IMR-90 (cell line): ENCODE data around the gene NAPB. TPM values are rescaled to one million over a fixed set of nuclear protein-coding genes. Genes with fewer than 3 reads are reported as not detected.

ENCODE experiments used
- ATAC-seq: fragments of 200-7000 bp; cut with Tn5 transposase; 2 replicates; pipeline ENCODE4 v1.9.1; 2020; ENCODE audit warnings: low read depth, mild to moderate bottlenecking, moderate library complexity
- BruUV-seq: library from RNA; stranded (reverse); fragments of 400-500 nt; replicated peaks from 2 replicates; lab custom pipeline; 2021; lab: Mats Ljungman, UMichigan
- CTCF ChIA-PET: fragments of 300-600 bp; formaldehyde crosslinking; extraction: SDS; loops from one replicate; lab custom pipeline; 2021; ENCODE audit warnings: antibody characterized with exemption; lab: Yijun Ruan, JAX
- POLR2A ChIA-PET: fragments of 300-600 bp; sonication (Branson Sonifier 250); formaldehyde crosslinking; loops from one replicate; lab custom pipeline; 2022; ENCODE audit warnings: antibody characterized with exemption; ENCODE audit not compliant: unreplicated experiment; lab: Charles Lee
- DNase-seq: peaks from one replicate; pipeline ENCODE4 v3.0.0; 2013
- H2AFZ ChIP-seq: replicated peaks from 2 replicates; pipeline ENCODE3; 2013; ENCODE audit warnings: low read length, mild to moderate bottlenecking; ENCODE audit not compliant: poor library complexity
- H2AK5ac ChIP-seq: 2 replicates; pipeline ENCODE4 v1.6.1; 2013; ENCODE audit warnings: low read depth, low read length, inconsistent platforms
- H2AK9ac ChIP-seq: replicated peaks from 2 replicates; pipeline ENCODE3; 2013; ENCODE audit warnings: mild to moderate bottlenecking, low read depth, low read length, moderate library complexity; ENCODE audit not compliant: poor library complexity
- H2BK120ac ChIP-seq: 2 replicates; pipeline ENCODE4 v1.6.1; 2013; ENCODE audit warnings: low read depth, low read length, inconsistent platforms
- H2BK15ac ChIP-seq: 3 replicates; pipeline ENCODE4 v1.6.1; 2013; ENCODE audit warnings: low read depth, low read length, inconsistent platforms
- H2BK20ac ChIP-seq: 2 replicates; pipeline ENCODE4 v1.6.1; 2013; ENCODE audit warnings: low read depth, mild to moderate bottlenecking, inconsistent platforms, low read length, moderate library complexity
- H2BK5ac ChIP-seq: 2 replicates; pipeline ENCODE4 v1.6.1; 2013; ENCODE audit warnings: mild to moderate bottlenecking, low read depth, low read length, inconsistent platforms; ENCODE audit not compliant: poor library complexity, severe bottlenecking
- H3K14ac ChIP-seq: replicated peaks from 2 replicates; pipeline ENCODE4 v1.6.1; 2013; ENCODE audit warnings: low read depth, low read length, inconsistent platforms
- H3K18ac ChIP-seq: 2 replicates; pipeline ENCODE4 v1.6.1; 2013; ENCODE audit warnings: low read depth, low read length, control low read depth
- H3K23ac ChIP-seq: 2 replicates; pipeline ENCODE4 v1.6.1; 2013; ENCODE audit warnings: low read depth, low read length, inconsistent platforms
- H3K27ac ChIP-seq: 2 replicates; pipeline ENCODE4 v1.5.1; 2013; ENCODE audit warnings: mild to moderate bottlenecking, control low read depth, low read length; ENCODE audit not compliant: insufficient read depth
- H3K27me3 ChIP-seq: 2 replicates; pipeline ENCODE4 v1.6.1; 2013; ENCODE audit warnings: low read length; ENCODE audit not compliant: control insufficient read depth, insufficient read depth
- H3K36me3 ChIP-seq: 2 replicates; pipeline ENCODE4 v1.6.1; 2013; ENCODE audit warnings: low read length, mixed read lengths; ENCODE audit not compliant: control insufficient read depth, insufficient read depth
- H3K4ac ChIP-seq: 2 replicates; pipeline ENCODE4 v1.6.1; 2013; ENCODE audit warnings: low read depth, low read length, inconsistent platforms
- H3K4me1 ChIP-seq: 2 replicates; pipeline ENCODE4 v1.6.1; 2013; ENCODE audit warnings: low read length, mixed read lengths; ENCODE audit not compliant: control insufficient read depth, insufficient read depth
- H3K4me2 ChIP-seq: 2 replicates; pipeline ENCODE4 v1.6.1; 2013; ENCODE audit warnings: low read depth, mild to moderate bottlenecking, control low read depth, low read length, moderate library complexity
- H3K4me3 ChIP-seq: 2 replicates; pipeline ENCODE4 v1.5.1; 2013; ENCODE audit warnings: low read depth, mild to moderate bottlenecking, control low read depth, low read length, moderate library complexity; ENCODE audit not compliant: insufficient read depth
- H3K56ac ChIP-seq: 2 replicates; pipeline ENCODE4 v1.6.1; 2013; ENCODE audit warnings: low read length, inconsistent platforms; ENCODE audit not compliant: insufficient read depth; ENCODE audit errors: extremely low read depth
- H3K79me1 ChIP-seq, 2 experiments: 2 replicates each; pipeline ENCODE4 v1.6.1; 2013; ENCODE audit warnings: low read length in 2 of 2, inconsistent platforms in 1 of 2, low read depth in 1 of 2
- H3K9ac ChIP-seq: 2 replicates; pipeline ENCODE4 v1.6.1; 2013; ENCODE audit warnings: low read depth, low read length, control low read depth
- H3K9me1 ChIP-seq: 2 replicates; pipeline ENCODE4 v1.6.1; 2013; ENCODE audit warnings: low read length, inconsistent platforms; ENCODE audit not compliant: insufficient read depth
- H3K9me3 ChIP-seq: 2 replicates; pipeline ENCODE4 v1.6.1; 2013; ENCODE audit warnings: low read length; ENCODE audit not compliant: control insufficient read depth, insufficient read depth
- H4K20me1 ChIP-seq: 2 replicates; pipeline ENCODE4 v1.6.1; 2013; ENCODE audit warnings: low read length, inconsistent platforms; ENCODE audit not compliant: insufficient read depth
- H4K5ac ChIP-seq: 2 replicates; pipeline ENCODE4 v1.6.1; 2013; ENCODE audit warnings: mild to moderate bottlenecking, low read depth, low read length, control low read depth
- H4K8ac ChIP-seq, 2 experiments: 2 replicates each; pipeline ENCODE4 v1.6.1; 2013; ENCODE audit warnings: low read depth in 2 of 2, low read length in 2 of 2, control low read depth in 1 of 2, inconsistent platforms in 1 of 2
- H4K91ac ChIP-seq: 2 replicates; pipeline ENCODE4 v1.6.1; 2013; ENCODE audit warnings: low read depth, low read length, inconsistent platforms; ENCODE audit not compliant: insufficient read depth
- BHLHE40 ChIP-seq: fragments of 150-350 bp; IDR thresholded peaks from 2 replicates; pipeline ENCODE4 v1.6.1; 2016; ENCODE audit warnings: mild to moderate bottlenecking, low read depth, low read length
- CEBPB ChIP-seq: IDR thresholded peaks from 2 replicates; pipeline ENCODE4 v1.6.1; 2012; ENCODE audit warnings: low read depth, low read length, improper control_type of control experiment
- CHD1 ChIP-seq: IDR thresholded peaks from 2 replicates; pipeline ENCODE4 v1.6.1; 2012; ENCODE audit warnings: low read depth, low read length, improper control_type of control experiment
- FOS ChIP-seq: fragments of 150-350 bp; IDR thresholded peaks from 2 replicates; pipeline ENCODE4 v1.6.1; 2016; ENCODE audit warnings: low read depth, low read length
- MAFK ChIP-seq: IDR thresholded peaks from 2 replicates; pipeline ENCODE4 v1.6.1; 2012; ENCODE audit warnings: low read depth, low read length, improper control_type of control experiment
- MAZ ChIP-seq: IDR thresholded peaks from 2 replicates; pipeline ENCODE4 v1.6.1; 2012; ENCODE audit warnings: low read depth, mild to moderate bottlenecking, low read length, improper control_type of control experiment, moderate library complexity, borderline replicate concordance
- MXI1 ChIP-seq: IDR thresholded peaks from 2 replicates; pipeline ENCODE4 v1.6.1; 2012; ENCODE audit warnings: low read depth, mild to moderate bottlenecking, low read length, moderate library complexity, borderline replicate concordance
- NFE2L2 ChIP-seq: fragments of 150-350 bp; IDR thresholded peaks from 2 replicates; pipeline ENCODE4 v1.6.1; 2016; ENCODE audit warnings: low read depth, mild to moderate bottlenecking, low read length
- POLR2A ChIP-seq: IDR thresholded peaks from 2 replicates; pipeline ENCODE4 v1.6.1; 2012; ENCODE audit warnings: mild to moderate bottlenecking, low read depth, low read length
- RAD21 ChIP-seq: IDR thresholded peaks from 2 replicates; pipeline ENCODE4 v1.6.1; 2012; ENCODE audit warnings: low read length, improper control_type of control experiment
- RCOR1 ChIP-seq: IDR thresholded peaks from 2 replicates; pipeline ENCODE4 v1.6.1; 2012; ENCODE audit warnings: mild to moderate bottlenecking, low read length, improper control_type of control experiment; ENCODE audit not compliant: insufficient replicate concordance
- RFX5 ChIP-seq: IDR thresholded peaks from 2 replicates; pipeline ENCODE4 v1.8.0; 2012; ENCODE audit warnings: low read depth, mild to moderate bottlenecking, low read length, moderate library complexity
- SMC3 ChIP-seq: fragments of 150-350 bp; IDR thresholded peaks from 2 replicates; pipeline ENCODE4 v1.6.1; 2016; ENCODE audit warnings: low read depth, mild to moderate bottlenecking, antibody characterized with exemption, low read length, moderate library complexity
- WGBS, 2 experiments: methylation state at CpG; one replicate each; pipeline versions ENCODE4 v1.1.5 to v1.1.7; 2013; ENCODE audit warnings: missing lambda C conversion rate in 2 of 2; ENCODE audit not compliant: insufficient read length in 1 of 2; ENCODE audit errors: extremely low coverage in 2 of 2; 5-methylcytosine and 5-hydroxymethylcytosine counted together
- dilution Hi-C: fragments of 300-500 bp; cut with HindIII; formaldehyde crosslinking; loops from one replicate; pipeline ENCODE4 v1.14.3; 2018; ENCODE audit warnings: low sequenced_read_pairs; ENCODE audit not compliant: unreplicated experiment
- in situ Hi-C: fragments of 300-500 bp; cut with MboI; formaldehyde crosslinking; loops from 3 replicates; pipeline ENCODE4 v1.14.3; 2019; ENCODE audit warnings: low sequenced_read_pairs, inconsistent platforms, mixed read lengths
- intact Hi-C: fragments of 100-400 bp; cut with micrococcal nuclease; formaldehyde crosslinking; loops from 2 replicates; pipeline ENCODE4 v1.10.0; 2022
- polyA plus RNA-seq, 3 experiments: library from polyadenylated mRNA; depleted of rRNA; stranded (reverse); fragments of >200 nt; gene quantifications; 2 replicates each; pipeline ENCODE4 v1.2.3, GENCODE V29; 2012; ENCODE audit warnings: low replicate concordance in 1 of 3
- total RNA-seq: library from RNA; depleted of rRNA; stranded (reverse); fragments of >200 nt; gene quantifications from 2 replicates; pipeline ENCODE4 v1.2.3, GENCODE V29; 2012
- TF ChIP-seq, protein P1 (sequence below): fragments of 150-350 bp; IDR thresholded peaks from 2 replicates; pipeline ENCODE4 v1.6.1; 2016; ENCODE audit warnings: low read depth, mild to moderate bottlenecking, low read length, moderate library complexity, borderline replicate concordance
- TF ChIP-seq, protein P2 (sequence below): fragments of 150-350 bp; IDR thresholded peaks from 2 replicates; pipeline ENCODE4 v1.6.1; 2017; ENCODE audit warnings: mild to moderate bottlenecking, antibody characterized with exemption, low read length, low read depth
- TF ChIP-seq, protein P3 (sequence below): conservative IDR thresholded peaks from 2 replicates; pipeline ENCODE4 v1.5.1; 2012; ENCODE audit warnings: mild to moderate bottlenecking, low read depth, low read length, improper control_type of control experiment

The NAPB gene
- total and polyA plus RNA-seq, 2 of the 4 experiments (the other 2 are of a cell fraction), result 4.4 to 5.2 TPM

DNA sequence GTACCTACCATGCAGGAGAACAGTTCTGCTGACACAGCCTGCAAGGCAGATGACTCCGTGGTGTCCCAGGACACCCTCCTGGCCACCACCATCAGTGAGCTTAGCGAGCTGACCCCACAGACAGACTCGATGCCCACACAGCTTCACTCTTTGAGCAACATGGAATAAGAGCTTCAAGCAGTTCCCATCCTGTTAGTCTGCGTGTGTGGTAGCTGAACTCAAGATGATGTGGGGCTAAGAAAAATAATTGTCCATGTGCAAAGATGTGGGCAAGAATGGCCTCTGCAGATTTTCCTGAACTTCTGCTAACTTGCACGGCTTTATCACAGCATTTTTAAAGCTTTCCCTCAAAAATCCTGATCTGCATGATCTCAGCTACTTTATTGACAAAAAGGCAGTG, 51.0 kb downstream of the NAPB start:
- Histone ChIP-seq H2BK15ac (no peak overlapping the region), H3K14ac (no peak overlapping the region), H2AK5ac (no peak overlapping the region), H4K8ac (no peak overlapping the region), H4K20me1 (peaks cover 32% of the 10 kb centered on the region; the same call in 1 of the 2 replicates), H2AFZ (no peak overlapping the region), H4K91ac (no peak overlapping the region), H3K56ac (no peak overlapping the region), H2BK5ac (no peak overlapping the region), H3K27ac (no peak overlapping the region), H2BK120ac (no peak overlapping the region), H2BK20ac (no peak overlapping the region), H3K4me1 (peaks cover 5% of the 10 kb centered on the region), H3K4ac (no peak overlapping the region), H3K23ac (no peak overlapping the region), H2AK9ac (no peak overlapping the region), H3K9ac (no peak overlapping the region), H3K9me3 (no peaks in the 10 kb centered on the region), H4K5ac (no peak overlapping the region), H3K36me3 (peaks cover 40% of the 10 kb centered on the region), H3K4me2 (no peak overlapping the region), H3K27me3 (no peaks in the 10 kb centered on the region), H3K9me1 (peaks cover 6% of the 10 kb centered on the region), H3K18ac (no peak overlapping the region), H3K79me1 (peaks cover 26 to 63% of the 10 kb centered on the region in 2 experiments), H3K4me3 (no peak overlapping the region)
- dilution Hi-C loops (no loop called here), in situ Hi-C loops (no loop called here), intact Hi-C loops (no loop called here)
- WGBS, 2 experiments, result 100% methylated on average over 3 of the region's 5 CpGs; no CpG with 5 or more reads in 1 of the 2 experiments
- POLR2A ChIA-PET, result no interaction called here
- CTCF ChIA-PET, result no interaction called here
- ATAC-seq, result no peak
- no peak for DNase-seq
- TF ChIP-seq, protein P1, sequence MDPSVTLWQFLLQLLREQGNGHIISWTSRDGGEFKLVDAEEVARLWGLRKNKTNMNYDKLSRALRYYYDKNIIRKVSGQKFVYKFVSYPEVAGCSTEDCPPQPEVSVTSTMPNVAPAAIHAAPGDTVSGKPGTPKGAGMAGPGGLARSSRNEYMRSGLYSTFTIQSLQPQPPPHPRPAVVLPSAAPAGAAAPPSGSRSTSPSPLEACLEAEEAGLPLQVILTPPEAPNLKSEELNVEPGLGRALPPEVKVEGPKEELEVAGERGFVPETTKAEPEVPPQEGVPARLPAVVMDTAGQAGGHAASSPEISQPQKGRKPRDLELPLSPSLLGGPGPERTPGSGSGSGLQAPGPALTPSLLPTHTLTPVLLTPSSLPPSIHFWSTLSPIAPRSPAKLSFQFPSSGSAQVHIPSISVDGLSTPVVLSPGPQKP, result no peak
- TF ChIP-seq RCOR1 (no peak), MAZ (no peak), RFX5 (no peak), MXI1 (no peak), FOS (no peak), CEBPB (no peak), MAFK (no peak), NFE2L2 (no peak), POLR2A (no peak), SMC3 (no peak), BHLHE40 (no peak), CHD1 (no peak), RAD21 (no peak)
- TF ChIP-seq, protein P2, sequence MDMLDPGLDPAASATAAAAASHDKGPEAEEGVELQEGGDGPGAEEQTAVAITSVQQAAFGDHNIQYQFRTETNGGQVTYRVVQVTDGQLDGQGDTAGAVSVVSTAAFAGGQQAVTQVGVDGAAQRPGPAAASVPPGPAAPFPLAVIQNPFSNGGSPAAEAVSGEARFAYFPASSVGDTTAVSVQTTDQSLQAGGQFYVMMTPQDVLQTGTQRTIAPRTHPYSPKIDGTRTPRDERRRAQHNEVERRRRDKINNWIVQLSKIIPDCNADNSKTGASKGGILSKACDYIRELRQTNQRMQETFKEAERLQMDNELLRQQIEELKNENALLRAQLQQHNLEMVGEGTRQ, result no peak
- TF ChIP-seq, protein P3, sequence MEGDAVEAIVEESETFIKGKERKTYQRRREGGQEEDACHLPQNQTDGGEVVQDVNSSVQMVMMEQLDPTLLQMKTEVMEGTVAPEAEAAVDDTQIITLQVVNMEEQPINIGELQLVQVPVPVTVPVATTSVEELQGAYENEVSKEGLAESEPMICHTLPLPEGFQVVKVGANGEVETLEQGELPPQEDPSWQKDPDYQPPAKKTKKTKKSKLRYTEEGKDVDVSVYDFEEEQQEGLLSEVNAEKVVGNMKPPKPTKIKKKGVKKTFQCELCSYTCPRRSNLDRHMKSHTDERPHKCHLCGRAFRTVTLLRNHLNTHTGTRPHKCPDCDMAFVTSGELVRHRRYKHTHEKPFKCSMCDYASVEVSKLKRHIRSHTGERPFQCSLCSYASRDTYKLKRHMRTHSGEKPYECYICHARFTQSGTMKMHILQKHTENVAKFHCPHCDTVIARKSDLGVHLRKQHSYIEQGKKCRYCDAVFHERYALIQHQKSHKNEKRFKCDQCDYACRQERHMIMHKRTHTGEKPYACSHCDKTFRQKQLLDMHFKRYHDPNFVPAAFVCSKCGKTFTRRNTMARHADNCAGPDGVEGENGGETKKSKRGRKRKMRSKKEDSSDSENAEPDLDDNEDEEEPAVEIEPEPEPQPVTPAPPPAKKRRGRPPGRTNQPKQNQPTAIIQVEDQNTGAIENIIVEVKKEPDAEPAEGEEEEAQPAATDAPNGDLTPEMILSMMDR, result no peak
- no TSS peak for BruUV-seq
